ENCODE data around the gene MYOD1.

DNA sequence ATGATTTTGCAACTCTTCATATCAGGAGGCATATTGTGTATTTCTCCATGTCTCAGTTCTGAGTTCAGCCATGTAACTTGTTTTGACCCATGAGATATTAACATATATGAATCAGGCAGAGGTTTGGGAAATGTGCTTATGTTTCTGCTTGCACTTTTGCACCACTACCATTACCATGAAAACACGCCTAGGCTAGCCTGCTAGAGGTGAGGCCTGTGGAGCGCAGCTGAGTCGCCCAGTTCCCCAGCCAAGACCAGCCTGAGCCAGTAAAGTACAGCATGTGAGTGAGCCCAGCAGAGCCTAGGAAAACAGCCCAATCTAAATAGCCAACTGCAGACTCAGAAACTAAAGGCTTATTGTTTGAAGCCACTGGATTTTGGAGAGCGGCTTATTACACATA is 18.4 kb upstream of the MYOD1 start:
- TF ChIP-seq, protein P1, sequence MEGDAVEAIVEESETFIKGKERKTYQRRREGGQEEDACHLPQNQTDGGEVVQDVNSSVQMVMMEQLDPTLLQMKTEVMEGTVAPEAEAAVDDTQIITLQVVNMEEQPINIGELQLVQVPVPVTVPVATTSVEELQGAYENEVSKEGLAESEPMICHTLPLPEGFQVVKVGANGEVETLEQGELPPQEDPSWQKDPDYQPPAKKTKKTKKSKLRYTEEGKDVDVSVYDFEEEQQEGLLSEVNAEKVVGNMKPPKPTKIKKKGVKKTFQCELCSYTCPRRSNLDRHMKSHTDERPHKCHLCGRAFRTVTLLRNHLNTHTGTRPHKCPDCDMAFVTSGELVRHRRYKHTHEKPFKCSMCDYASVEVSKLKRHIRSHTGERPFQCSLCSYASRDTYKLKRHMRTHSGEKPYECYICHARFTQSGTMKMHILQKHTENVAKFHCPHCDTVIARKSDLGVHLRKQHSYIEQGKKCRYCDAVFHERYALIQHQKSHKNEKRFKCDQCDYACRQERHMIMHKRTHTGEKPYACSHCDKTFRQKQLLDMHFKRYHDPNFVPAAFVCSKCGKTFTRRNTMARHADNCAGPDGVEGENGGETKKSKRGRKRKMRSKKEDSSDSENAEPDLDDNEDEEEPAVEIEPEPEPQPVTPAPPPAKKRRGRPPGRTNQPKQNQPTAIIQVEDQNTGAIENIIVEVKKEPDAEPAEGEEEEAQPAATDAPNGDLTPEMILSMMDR (IDR thresholded peaks at IDR 0.05; ENCODE audit: low read length), result no peak
- TF ChIP-seq EZH2 (optimal IDR thresholded peaks at IDR 0.05; ENCODE audit: low read depth, low read length) (no peak), EZH2phosphoT487 (IDR thresholded peaks at IDR 0.05; ENCODE audit: low read length) (no peak)
